HL-60 (cell line): Measurements from ENCODE around the gene ADM.

ENCODE experiments used
- DNase-seq, 2 experiments: peaks; one replicate each; pipeline ENCODE4 v3.0.0-alpha.2; 2010 to 2020; ENCODE audit warnings: low read depth in 1 of 2, low spot score in 1 of 2
- H3K27ac ChIP-seq: fragments of 250-450 bp; sonication (Bioruptor Pico); replicated peaks from 2 replicates; pipeline ENCODE4 v1.5.1; 2020; ENCODE audit warnings: mild to moderate bottlenecking, moderate library complexity
- H3K27me3 ChIP-seq: fragments of 250-450 bp; sonication (Bioruptor Pico); 2 replicates; pipeline ENCODE4 v1.5.1; 2021; ENCODE audit warnings: mild to moderate bottlenecking, moderate library complexity; ENCODE audit not compliant: insufficient read depth, poor library complexity, severe bottlenecking
- H3K4me3 ChIP-seq: replicated peaks from 2 replicates; pipeline ENCODE4 v1.5.1; 2011; ENCODE audit warnings: mild to moderate bottlenecking, control low read depth, low read length; ENCODE audit not compliant: insufficient read depth
- GABPA ChIP-seq: IDR thresholded peaks from 2 replicates; pipeline ENCODE4 v1.6.1; 2012; ENCODE audit warnings: low read depth
- POLR2AphosphoS5 ChIP-seq: IDR thresholded peaks from 2 replicates; pipeline ENCODE4 v1.6.1; 2012; ENCODE audit warnings: low read depth
- SPI1 ChIP-seq: IDR thresholded peaks from 2 replicates; pipeline ENCODE4 v1.6.1; 2012; ENCODE audit warnings: low read depth, mild to moderate bottlenecking, borderline replicate concordance
- TF ChIP-seq, protein P1 (sequence below): IDR thresholded peaks from 2 replicates; pipeline ENCODE4 v1.6.1; 2012; ENCODE audit warnings: low read depth; ENCODE audit not compliant: insufficient replicate concordance
- TF ChIP-seq, protein P2 (sequence below): IDR thresholded peaks from one replicate; pipeline ENCODE4 v1.5.1; 2011; ENCODE audit warnings: low read length, control low read depth, inconsistent platforms; ENCODE audit not compliant: insufficient read depth

The ADM gene

DNA sequence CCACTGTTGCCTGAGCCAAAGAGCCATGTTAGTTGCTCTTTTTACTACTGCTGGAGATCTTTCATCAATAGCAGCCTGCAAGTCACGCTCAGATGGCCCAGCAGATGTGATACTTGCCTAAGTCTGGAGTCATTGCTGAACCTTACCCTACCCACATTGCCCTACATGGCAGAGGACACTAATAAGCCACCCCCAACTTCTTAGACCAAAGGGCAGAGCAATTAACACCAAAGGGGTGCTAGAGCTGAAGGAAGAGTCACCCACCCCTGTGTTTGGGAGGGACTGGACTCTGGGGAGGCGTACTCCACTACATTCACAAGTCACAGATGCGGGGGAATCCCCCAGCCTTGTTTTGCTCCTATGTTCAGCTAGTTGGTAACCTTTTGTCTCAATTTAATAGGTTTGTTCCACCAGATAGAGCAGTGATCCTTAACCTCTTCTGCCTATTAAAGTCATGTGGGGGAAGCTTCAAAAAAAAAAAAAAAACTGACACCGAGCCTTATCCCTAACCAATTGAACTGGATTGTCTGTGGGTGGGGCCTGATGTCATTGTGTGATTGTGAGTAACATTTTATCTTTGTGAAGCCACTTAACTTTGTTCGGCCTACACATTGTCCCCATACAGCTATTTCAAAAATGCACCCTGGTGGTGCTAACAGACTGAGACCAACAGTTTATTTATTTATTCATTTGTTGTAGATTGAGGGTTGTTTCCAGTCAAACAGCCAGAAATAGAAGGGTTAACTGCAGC lies 13.1 kb downstream of the ADM start:
- Histone ChIP-seq H3K4me3 (no peak overlapping the region), H3K27me3 (no peaks in the 10 kb centered on the region), H3K27ac (no peak overlapping the region)
- no peak for DNase-seq
- TF ChIP-seq SPI1 (no peak), POLR2AphosphoS5 (no peak), GABPA (no peak)
- TF ChIP-seq, protein P1, sequence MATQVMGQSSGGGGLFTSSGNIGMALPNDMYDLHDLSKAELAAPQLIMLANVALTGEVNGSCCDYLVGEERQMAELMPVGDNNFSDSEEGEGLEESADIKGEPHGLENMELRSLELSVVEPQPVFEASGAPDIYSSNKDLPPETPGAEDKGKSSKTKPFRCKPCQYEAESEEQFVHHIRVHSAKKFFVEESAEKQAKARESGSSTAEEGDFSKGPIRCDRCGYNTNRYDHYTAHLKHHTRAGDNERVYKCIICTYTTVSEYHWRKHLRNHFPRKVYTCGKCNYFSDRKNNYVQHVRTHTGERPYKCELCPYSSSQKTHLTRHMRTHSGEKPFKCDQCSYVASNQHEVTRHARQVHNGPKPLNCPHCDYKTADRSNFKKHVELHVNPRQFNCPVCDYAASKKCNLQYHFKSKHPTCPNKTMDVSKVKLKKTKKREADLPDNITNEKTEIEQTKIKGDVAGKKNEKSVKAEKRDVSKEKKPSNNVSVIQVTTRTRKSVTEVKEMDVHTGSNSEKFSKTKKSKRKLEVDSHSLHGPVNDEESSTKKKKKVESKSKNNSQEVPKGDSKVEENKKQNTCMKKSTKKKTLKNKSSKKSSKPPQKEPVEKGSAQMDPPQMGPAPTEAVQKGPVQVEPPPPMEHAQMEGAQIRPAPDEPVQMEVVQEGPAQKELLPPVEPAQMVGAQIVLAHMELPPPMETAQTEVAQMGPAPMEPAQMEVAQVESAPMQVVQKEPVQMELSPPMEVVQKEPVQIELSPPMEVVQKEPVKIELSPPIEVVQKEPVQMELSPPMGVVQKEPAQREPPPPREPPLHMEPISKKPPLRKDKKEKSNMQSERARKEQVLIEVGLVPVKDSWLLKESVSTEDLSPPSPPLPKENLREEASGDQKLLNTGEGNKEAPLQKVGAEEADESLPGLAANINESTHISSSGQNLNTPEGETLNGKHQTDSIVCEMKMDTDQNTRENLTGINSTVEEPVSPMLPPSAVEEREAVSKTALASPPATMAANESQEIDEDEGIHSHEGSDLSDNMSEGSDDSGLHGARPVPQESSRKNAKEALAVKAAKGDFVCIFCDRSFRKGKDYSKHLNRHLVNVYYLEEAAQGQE: no peak
- TF ChIP-seq, protein P2, sequence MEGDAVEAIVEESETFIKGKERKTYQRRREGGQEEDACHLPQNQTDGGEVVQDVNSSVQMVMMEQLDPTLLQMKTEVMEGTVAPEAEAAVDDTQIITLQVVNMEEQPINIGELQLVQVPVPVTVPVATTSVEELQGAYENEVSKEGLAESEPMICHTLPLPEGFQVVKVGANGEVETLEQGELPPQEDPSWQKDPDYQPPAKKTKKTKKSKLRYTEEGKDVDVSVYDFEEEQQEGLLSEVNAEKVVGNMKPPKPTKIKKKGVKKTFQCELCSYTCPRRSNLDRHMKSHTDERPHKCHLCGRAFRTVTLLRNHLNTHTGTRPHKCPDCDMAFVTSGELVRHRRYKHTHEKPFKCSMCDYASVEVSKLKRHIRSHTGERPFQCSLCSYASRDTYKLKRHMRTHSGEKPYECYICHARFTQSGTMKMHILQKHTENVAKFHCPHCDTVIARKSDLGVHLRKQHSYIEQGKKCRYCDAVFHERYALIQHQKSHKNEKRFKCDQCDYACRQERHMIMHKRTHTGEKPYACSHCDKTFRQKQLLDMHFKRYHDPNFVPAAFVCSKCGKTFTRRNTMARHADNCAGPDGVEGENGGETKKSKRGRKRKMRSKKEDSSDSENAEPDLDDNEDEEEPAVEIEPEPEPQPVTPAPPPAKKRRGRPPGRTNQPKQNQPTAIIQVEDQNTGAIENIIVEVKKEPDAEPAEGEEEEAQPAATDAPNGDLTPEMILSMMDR: no peak

DNA sequence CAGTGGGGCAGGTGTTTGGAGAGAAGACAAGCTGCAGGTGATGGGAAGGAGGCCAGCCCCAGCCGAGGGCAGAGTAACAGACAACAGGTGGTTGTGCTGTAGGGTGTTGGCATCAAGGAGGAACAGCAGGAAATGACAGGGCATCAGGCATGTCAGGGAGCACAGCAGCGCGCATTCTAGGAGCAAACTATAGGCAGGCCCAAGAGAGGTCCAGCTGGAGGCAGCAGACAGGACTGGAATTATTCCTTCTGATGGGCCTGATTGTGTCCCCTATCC lies 13.6 kb downstream of the ADM start:
- Histone ChIP-seq H3K27ac (no peak overlapping the region), H3K27me3 (no peaks in the 10 kb centered on the region), H3K4me3 (no peak overlapping the region)
- TF ChIP-seq POLR2AphosphoS5: no peak
- no peak for DNase-seq

DNA sequence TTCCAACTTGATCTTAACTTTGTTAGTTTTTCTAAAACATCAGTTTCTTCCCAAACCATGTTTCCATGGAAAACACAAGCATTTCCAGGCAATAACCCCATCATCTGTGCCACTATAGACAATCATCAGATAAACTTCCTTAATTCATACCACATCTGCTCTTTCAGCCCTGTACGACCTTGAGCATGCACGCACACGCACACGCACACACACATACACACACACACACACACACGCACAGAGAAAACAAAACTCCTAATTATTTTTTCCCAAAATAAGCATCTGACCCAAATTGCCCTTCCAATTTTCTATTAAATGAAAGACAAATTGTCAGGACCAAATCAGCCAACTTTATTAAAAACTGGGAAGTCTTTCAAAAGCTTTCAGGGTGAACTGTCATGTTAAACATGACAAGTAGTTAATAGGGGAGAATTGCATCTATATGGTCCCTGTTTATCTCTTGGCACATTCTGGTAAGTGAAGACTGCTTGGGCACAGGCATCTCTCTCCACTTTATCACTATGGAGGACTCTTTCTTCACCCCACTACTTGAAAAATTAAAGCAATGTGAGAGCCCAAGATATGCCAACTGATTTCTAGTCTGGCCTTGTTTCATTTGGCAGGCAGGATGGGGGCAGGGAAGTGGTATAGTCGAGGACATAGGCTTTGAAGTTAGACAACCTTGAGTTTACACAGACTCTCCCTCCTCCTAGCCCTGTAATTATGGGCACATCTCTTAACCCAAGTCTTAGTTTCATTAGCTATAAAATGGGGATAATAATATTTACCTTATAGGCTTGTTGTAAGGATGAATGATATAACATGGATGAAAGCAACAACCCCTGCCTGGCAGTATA lies 15.1 kb downstream of the ADM start:
- Histone ChIP-seq H3K27me3 (no peaks in the 10 kb centered on the region), H3K27ac (no peak overlapping the region), H3K4me3 (no peak overlapping the region)
- TF ChIP-seq SPI1 (no peak), GABPA (no peak), POLR2AphosphoS5 (no peak)
- TF ChIP-seq, protein P2: no peak
- TF ChIP-seq, protein P1: no peak
- no peak for DNase-seq

DNA sequence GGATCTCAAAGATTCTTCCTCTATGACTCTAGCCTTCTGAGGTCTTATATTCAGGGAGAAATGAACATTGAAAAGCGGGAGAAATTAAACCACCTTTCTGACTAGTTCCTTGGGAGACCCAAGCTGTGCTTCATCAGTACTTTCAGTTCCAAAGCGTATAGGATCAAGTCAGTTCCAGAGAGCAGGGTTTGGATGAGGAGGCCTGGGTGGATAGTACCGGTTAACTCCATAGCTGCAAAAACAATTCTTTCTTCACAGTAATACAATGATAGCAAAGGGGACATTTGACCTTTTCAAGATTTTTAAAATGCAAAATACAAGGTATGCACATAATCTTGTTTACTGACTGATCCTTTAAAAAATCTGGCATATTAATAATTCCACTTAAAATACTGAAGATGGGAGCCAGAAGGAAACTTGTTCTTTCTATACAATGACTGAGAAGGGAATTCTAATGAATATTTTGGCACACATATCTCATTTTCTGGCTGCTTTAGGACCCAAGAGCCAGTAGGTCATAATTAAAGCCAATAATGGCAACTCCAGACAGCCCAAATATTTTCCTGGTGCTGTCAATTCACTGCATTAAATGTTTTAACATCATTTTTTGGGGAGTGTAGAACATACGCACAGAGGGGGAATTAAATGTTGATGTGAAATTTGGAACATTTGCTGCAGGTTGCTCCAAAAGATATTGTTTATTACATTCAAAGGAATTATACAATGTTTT lies 16.0 kb downstream of the ADM start:
- DNase-seq: no peak
- Histone ChIP-seq H3K4me3 (no peak overlapping the region), H3K27me3 (no peaks in the 10 kb centered on the region), H3K27ac (no peak overlapping the region)
- TF ChIP-seq, protein P1: no peak
- TF ChIP-seq GABPA: no peak
- TF ChIP-seq SPI1: no peak
- TF ChIP-seq POLR2AphosphoS5: no peak
- TF ChIP-seq, protein P2: no peak
